ENCODE data around the gene NDUFV1.

- TF ChIP-seq CTCF (conservative IDR thresholded peaks at IDR 0.05; ENCODE audit: low read depth, low read length): peak; percentile 55
- no peak for TF ChIP-seq EZH2 (IDR thresholded peaks at IDR 0.05; ENCODE audit: borderline replicate concordance, low read depth, low read length, poor library complexity, severe bottlenecking)
These were observed 41.5 kb downstream of the NDUFV1 start for GRCh38 chr11:67648140-67648795.

Measured in A673 (cell line).